Mesothelial cell of epicardium (in vitro differentiated cells): Measurements from ENCODE around the gene KCNC4. TPM values are rescaled to one million over a fixed set of nuclear protein-coding genes. Genes with fewer than 3 reads are reported as not detected.

Source experiments
- DNase-seq, 2 experiments: peaks; one replicate each; pipeline ENCODE4 v3.0.0; 2021; ENCODE audit warnings: low spot score in 2 of 2; ENCODE audit not compliant: unreplicated experiment in 2 of 2
- H3K27ac Mint-ChIP-seq: 2 replicates; pipeline ENCODE4 v1.8.0; 2021; ENCODE audit warnings: mixed read lengths
- H3K27me3 Mint-ChIP-seq: 2 replicates; pipeline ENCODE4 v1.8.0; 2021; ENCODE audit warnings: low read depth, mixed read lengths
- H3K36me3 Mint-ChIP-seq: 2 replicates; pipeline ENCODE4 v1.8.0; 2021; ENCODE audit warnings: mixed read lengths
- H3K4me1 Mint-ChIP-seq: 2 replicates; pipeline ENCODE4 v1.8.0; 2021; ENCODE audit warnings: mixed read lengths
- H3K4me3 Mint-ChIP-seq: 2 replicates; pipeline ENCODE4 v1.8.0; 2021; ENCODE audit warnings: mild to moderate bottlenecking, moderate library complexity, mixed read lengths
- H3K9me3 Mint-ChIP-seq: 2 replicates; pipeline ENCODE4 v1.8.0; 2021; ENCODE audit warnings: mixed read lengths
- total RNA-seq: library from RNA; stranded (reverse); gene quantifications from 3 replicates; pipeline ENCODE4 v1.2.1, GENCODE V29; 2021
- TF ChIP-seq, protein P1 (sequence below): fragments of 200-600 bp; sonication (generic); IDR thresholded peaks from one replicate; pipeline ENCODE4 v1.5.0; 2021; ENCODE audit warnings: antibody characterized with exemption; ENCODE audit not compliant: unreplicated experiment

The KCNC4 gene
- total RNA-seq, 1 donor from 2014 or later, result 4.5 TPM

GRCh38 chr1:110235181-110235833 is 25.2 kb downstream of the KCNC4 start:
- H3K4me1 Mint-ChIP-seq, result peaks cover 9% of the 10 kb centered on the region
- DNase-seq, result no peak
- H3K27ac Mint-ChIP-seq, result no peak overlapping the region
- TF ChIP-seq, protein P1, sequence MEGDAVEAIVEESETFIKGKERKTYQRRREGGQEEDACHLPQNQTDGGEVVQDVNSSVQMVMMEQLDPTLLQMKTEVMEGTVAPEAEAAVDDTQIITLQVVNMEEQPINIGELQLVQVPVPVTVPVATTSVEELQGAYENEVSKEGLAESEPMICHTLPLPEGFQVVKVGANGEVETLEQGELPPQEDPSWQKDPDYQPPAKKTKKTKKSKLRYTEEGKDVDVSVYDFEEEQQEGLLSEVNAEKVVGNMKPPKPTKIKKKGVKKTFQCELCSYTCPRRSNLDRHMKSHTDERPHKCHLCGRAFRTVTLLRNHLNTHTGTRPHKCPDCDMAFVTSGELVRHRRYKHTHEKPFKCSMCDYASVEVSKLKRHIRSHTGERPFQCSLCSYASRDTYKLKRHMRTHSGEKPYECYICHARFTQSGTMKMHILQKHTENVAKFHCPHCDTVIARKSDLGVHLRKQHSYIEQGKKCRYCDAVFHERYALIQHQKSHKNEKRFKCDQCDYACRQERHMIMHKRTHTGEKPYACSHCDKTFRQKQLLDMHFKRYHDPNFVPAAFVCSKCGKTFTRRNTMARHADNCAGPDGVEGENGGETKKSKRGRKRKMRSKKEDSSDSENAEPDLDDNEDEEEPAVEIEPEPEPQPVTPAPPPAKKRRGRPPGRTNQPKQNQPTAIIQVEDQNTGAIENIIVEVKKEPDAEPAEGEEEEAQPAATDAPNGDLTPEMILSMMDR, result no peak
- H3K36me3 Mint-ChIP-seq, result no peaks in the 10 kb centered on the region
- H3K4me3 Mint-ChIP-seq, result no peak overlapping the region
- no peaks in the 10 kb centered on the region for H3K9me3 Mint-ChIP-seq
- H3K27me3 Mint-ChIP-seq, result peaks cover 10% of the 10 kb centered on the region

- Mint-ChIP-seq H3K27ac (no peak overlapping the region), H3K36me3 (no peaks in the 10 kb centered on the region), H3K4me1 (peaks cover 10% of the 10 kb centered on the region), H3K9me3 (no peaks in the 10 kb centered on the region), H3K27me3 (peaks cover 11% of the 10 kb centered on the region), H3K4me3 (no peak overlapping the region)
- TF ChIP-seq, protein P1, result no peak
- DNase-seq, result no peak
Observed at GRCh38 chr1:110235834-110236682, 25.9 kb downstream of the KCNC4 start.

DNA sequence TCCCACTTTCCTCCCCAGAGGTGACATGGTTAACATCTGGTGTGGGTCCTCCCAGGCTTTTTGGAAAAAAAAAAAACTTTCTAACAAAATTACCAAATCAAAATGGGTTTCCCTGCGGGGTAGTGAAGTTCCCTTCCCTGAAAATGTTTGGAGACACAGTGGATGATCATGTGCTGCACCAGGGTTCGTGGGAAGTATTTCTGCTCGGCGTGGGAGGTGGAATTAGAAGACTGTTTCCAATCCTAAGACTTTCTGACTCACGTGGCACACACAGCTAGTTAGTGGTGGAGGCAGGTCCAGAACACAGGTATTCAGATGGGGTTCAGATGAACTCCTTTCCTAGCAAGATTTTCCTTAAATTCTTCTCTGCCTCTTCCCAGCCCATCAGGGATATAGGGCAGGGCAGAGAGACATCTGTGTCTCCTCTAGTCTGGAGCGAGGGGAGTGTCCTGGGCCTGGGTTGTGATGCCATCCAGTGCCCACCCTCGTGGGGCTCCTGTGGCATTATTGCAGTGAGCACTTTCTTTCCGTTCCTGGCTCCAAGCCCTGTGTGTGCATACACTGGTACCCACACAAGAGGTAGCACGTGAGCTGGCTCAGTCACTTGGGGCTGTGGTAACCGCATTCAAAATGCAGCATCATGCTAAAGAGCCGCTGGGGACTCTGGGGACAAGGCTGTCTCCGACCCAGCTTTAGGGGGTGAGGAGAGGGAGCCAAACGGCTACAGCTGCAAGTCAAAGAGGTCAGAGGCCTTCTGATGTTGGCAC is 27.5 kb downstream of the KCNC4 start:
- no peak for DNase-seq
- TF ChIP-seq, protein P1, result no peak
- no peaks in the 10 kb centered on the region for H3K36me3 Mint-ChIP-seq
- peaks cover 22% of the 10 kb centered on the region for H3K27me3 Mint-ChIP-seq
- H3K4me3 Mint-ChIP-seq, result no peak overlapping the region
- no peak overlapping the region for H3K27ac Mint-ChIP-seq
- no peaks in the 10 kb centered on the region for H3K9me3 Mint-ChIP-seq
- peaks cover 11% of the 10 kb centered on the region for H3K4me1 Mint-ChIP-seq

DNA sequence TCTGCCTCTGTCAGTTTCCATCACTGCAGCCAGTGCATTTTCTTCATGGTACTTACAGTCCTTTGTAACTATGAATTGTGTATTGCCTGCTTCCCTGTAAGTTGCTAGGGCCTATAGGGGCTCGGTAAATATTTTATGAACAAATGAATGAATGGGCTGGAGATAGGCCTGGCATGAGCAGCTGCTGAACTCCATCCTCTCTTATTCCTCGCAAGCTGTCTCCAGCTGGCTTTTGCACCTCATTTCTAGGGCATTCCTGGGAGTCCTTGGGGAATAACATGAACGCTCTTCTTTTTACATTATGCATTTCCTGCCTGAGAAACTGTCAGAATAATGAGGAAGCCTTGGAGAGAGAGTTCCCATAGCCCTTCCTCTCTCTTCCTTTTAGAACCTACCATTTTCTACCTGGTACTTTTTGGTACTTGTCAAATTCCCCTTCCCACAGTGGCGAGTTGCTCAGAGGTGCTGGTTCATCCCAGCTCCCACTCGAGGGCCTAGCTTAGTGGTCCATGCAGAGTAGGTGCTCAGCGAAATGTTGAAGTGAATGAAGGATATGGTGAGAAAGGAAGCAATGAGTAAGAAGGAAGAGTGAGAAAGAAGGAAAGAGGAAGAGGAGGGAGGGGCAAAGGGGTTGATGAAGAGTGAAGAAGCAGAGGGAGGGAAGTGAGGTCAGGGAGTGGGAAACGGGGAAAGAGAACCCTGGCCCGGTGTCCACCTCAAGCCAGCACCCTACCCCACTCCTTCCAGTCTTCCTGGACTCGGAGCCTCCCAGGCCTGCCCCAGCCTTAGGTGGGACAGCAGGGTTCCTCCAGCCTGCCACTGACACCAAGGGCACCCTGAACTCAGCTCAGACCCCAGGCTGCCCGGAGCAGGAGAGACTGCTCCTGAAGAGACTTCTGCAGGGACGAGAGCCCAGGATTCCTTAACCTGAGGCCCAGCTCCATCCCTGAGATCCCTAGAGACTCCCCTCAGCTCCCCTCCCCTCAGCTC is 29.6 kb downstream of the KCNC4 start:
- no peak for DNase-seq
- Mint-ChIP-seq H3K27ac (no peak overlapping the region), H3K4me3 (no peak overlapping the region), H3K9me3 (no peaks in the 10 kb centered on the region), H3K27me3 (peaks cover 25% of the 10 kb centered on the region), H3K4me1 (peaks cover 11% of the 10 kb centered on the region), H3K36me3 (no peaks in the 10 kb centered on the region)
- TF ChIP-seq, protein P1, result no peak
